Measurements from ENCODE around the gene KRT34.
A peak's percentile ranks its signal among the peaks of the same experiment; 100 is the strongest.

- TF ChIP-seq RAD21 (IDR thresholded peaks at IDR 0.05; ENCODE audit: low read depth) (peak; percentile 46), CREB1 (IDR thresholded peaks at IDR 0.05; ENCODE audit: low read depth) (no peak), ZBTB7A (IDR thresholded peaks at IDR 0.05; ENCODE audit: low read depth) (no peak), REST (IDR thresholded peaks at IDR 0.05; ENCODE audit: low read depth) (no peak), NFIC (IDR thresholded peaks at IDR 0.05) (no peak), EP300 (IDR thresholded peaks at IDR 0.05; ENCODE audit: borderline replicate concordance) (no peak), YY1 (IDR thresholded peaks at IDR 0.05; ENCODE audit: low read depth) (no peak), MAX (IDR thresholded peaks at IDR 0.05) (no peak)
Observed at GRCh38 chr17:41417576-41418015, 35.5 kb upstream of the KRT34 start.
